ENCODE data around the gene BMP8B.

BMP8B gene

DNA sequence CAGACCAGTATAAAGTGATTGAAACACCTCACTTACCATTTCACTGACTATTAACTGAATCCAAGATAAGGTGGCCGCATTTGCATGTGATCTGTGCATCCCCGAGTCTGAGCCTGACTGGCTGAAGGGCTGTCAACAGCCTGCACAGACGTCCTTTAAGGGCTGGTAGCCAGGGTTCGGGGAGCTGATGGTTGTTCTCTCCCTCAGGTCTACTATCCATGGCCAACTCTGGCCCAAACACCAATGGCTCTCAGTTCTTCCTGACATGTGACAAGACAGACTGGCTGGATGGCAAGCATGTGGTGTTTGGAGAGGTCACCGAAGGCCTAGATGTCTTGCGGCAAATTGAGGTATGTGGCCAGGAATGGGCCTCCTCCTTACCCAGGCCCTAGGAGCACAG, 36.0 kb downstream of the BMP8B start:
- whole genome bisulfite sequencing (ENCODE audit: insufficient coverage), result 100% methylated on average over 4 of the region's 6 CpGs
- ChIA-PET POLR2A (no interaction called here), CTCF (interaction anchor here (0.9 to 1.0 kb wide), 2 partner anchors 13 to 51 kb away, joined by 3 to 4 read pairs; no protein-coding TSS in a partner anchor)
- H3K9me3 ChIP-seq (ENCODE audit: control extremely low read depth in 1 of 5, control insufficient read depth in 4 of 5, insufficient read depth in 2 of 5, low read depth in 1 of 5, low read length in 4 of 5), result no peaks in the 10 kb centered on the region
- H3K4me3 ChIP-seq (ENCODE audit: control insufficient read depth in 1 of 7, extremely low read depth in 1 of 7, insufficient read depth in 4 of 7, low read depth in 2 of 7, low read length in 6 of 7), result no peak overlapping the region
- peaks cover 0 to 19% (median 8%) of the 10 kb centered on the region in 4 experiments for H3K4me1 ChIP-seq (ENCODE audit: control extremely low read depth in 1 of 4, control insufficient read depth in 4 of 4, insufficient read depth in 4 of 4, low read length in 3 of 4)
- no peak overlapping the region for H3K27ac ChIP-seq (ENCODE audit: insufficient read depth in 1 of 2, low read depth in 1 of 2, low read length in 2 of 2, poor library complexity in 1 of 2, severe bottlenecking in 2 of 2)
- no peak for DNase-seq
- H3K36me3 ChIP-seq (ENCODE audit: control insufficient read depth in 4 of 4, insufficient read depth in 4 of 4, low read length in 3 of 4), result peaks cover 13 to 86% (median 68%) of the 10 kb centered on the region in 4 experiments
- H3K27me3 ChIP-seq (replicated peaks in 2 of 5; ENCODE audit: control insufficient read depth in 4 of 5, insufficient read depth in 5 of 5, low read length in 4 of 5), result no peaks in the 10 kb centered on the region

DNA sequence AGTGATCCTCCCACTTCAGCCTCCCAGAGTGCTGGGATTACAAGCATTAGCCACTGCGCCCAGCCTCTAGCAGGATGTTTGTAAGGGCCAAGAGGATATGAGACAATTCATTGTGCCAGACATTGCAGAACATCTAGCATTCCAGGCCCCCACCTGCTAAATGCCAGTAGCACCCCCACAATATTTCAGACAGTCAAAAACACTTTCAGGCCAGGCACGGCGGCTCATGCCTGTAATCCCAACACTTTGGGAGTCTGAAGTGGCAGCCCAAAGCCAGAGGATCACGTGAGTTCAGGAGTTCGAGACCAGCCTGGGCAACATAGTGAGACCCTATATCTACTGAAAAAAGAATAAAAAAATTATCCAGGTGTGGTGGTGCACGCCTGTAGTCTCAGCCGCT, 37.1 kb downstream of the BMP8B start:
- H3K27ac ChIP-seq (ENCODE audit: insufficient read depth in 1 of 2, low read depth in 1 of 2, low read length in 2 of 2, poor library complexity in 1 of 2, severe bottlenecking in 2 of 2), result no peak overlapping the region
- no peak overlapping the region for H3K4me3 ChIP-seq (ENCODE audit: control insufficient read depth in 1 of 7, extremely low read depth in 1 of 7, insufficient read depth in 4 of 7, low read depth in 2 of 7, low read length in 6 of 7)
- H3K27me3 ChIP-seq (replicated peaks in 2 of 5; ENCODE audit: control insufficient read depth in 4 of 5, insufficient read depth in 5 of 5, low read length in 4 of 5), result no peaks in the 10 kb centered on the region
- 97% methylated on average over 6 of the region's 7 CpGs for WGBS (ENCODE audit: insufficient coverage)
- peaks cover 14 to 95% (median 72%) of the 10 kb centered on the region in 4 experiments for H3K36me3 ChIP-seq (ENCODE audit: control insufficient read depth in 4 of 4, insufficient read depth in 4 of 4, low read length in 3 of 4)
- ChIA-PET POLR2A (no interaction called here), CTCF (interaction anchor here (0.9 kb wide), 1 partner anchor 12 kb away, joined by 4 read pairs; no protein-coding TSS in a partner anchor)
- DNase-seq, result no peak
- H3K4me1 ChIP-seq (ENCODE audit: control extremely low read depth in 1 of 4, control insufficient read depth in 4 of 4, insufficient read depth in 4 of 4, low read length in 3 of 4), result peaks cover 0 to 9% (median 3%) of the 10 kb centered on the region in 4 experiments
- no peaks in the 10 kb centered on the region for H3K9me3 ChIP-seq (ENCODE audit: control extremely low read depth in 1 of 5, control insufficient read depth in 4 of 5, insufficient read depth in 2 of 5, low read depth in 1 of 5, low read length in 4 of 5)

DNA sequence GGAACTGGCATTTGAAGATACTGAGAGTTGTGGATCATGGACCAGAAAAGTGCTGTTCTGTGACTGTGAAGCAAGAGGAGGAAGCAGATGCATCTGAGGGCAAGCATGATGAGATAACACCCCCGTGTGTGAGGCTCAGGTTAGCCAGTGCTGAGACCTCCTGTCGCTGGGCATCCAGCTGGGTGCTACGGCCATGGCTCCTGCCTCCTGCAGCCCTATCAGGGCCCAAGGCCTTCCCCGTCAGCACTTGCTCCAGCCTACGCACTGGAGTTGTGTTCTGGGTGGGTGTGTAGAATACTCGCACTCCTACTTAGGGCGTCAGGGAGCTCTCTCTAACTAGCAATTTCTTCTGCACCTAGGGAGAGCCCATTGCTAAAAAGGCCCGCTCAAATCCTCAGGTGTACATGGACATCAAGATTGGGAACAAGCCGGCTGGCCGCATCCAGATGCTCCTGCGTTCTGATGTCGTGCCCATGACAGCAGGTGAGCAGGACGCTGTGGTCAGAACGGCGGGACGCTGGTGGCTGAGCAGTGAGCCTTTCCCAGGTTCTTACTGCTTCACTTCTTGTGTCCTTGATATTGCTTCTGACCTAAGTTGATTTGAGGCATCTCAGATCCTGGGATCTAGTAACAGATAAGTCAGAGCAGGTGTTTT, 43.5 kb downstream of the BMP8B start:
- no peak for DNase-seq
- H3K36me3 ChIP-seq (ENCODE audit: control insufficient read depth in 4 of 4, insufficient read depth in 4 of 4, low read length in 3 of 4), result peaks cover 29 to 91% (median 71%) of the 10 kb centered on the region in 4 experiments
- 99% methylated on average over 15 of the region's 16 CpGs for WGBS (ENCODE audit: insufficient coverage)
- ChIA-PET POLR2A (no interaction called here), CTCF (no interaction called here)
- H3K4me3 ChIP-seq (ENCODE audit: control insufficient read depth in 1 of 7, extremely low read depth in 1 of 7, insufficient read depth in 4 of 7, low read depth in 2 of 7, low read length in 6 of 7), result no peak overlapping the region
- no peaks in the 10 kb centered on the region for H3K9me3 ChIP-seq (ENCODE audit: control extremely low read depth in 1 of 5, control insufficient read depth in 4 of 5, insufficient read depth in 2 of 5, low read depth in 1 of 5, low read length in 4 of 5)
- no peak overlapping the region for H3K27ac ChIP-seq (ENCODE audit: insufficient read depth in 1 of 2, low read depth in 1 of 2, low read length in 2 of 2, poor library complexity in 1 of 2, severe bottlenecking in 2 of 2)
- no peaks in the 10 kb centered on the region for H3K4me1 ChIP-seq (ENCODE audit: control extremely low read depth in 1 of 4, control insufficient read depth in 4 of 4, insufficient read depth in 4 of 4, low read length in 3 of 4)
- H3K27me3 ChIP-seq (replicated peaks in 2 of 5; ENCODE audit: control insufficient read depth in 4 of 5, insufficient read depth in 5 of 5, low read length in 4 of 5), result no peaks in the 10 kb centered on the region

DNA sequence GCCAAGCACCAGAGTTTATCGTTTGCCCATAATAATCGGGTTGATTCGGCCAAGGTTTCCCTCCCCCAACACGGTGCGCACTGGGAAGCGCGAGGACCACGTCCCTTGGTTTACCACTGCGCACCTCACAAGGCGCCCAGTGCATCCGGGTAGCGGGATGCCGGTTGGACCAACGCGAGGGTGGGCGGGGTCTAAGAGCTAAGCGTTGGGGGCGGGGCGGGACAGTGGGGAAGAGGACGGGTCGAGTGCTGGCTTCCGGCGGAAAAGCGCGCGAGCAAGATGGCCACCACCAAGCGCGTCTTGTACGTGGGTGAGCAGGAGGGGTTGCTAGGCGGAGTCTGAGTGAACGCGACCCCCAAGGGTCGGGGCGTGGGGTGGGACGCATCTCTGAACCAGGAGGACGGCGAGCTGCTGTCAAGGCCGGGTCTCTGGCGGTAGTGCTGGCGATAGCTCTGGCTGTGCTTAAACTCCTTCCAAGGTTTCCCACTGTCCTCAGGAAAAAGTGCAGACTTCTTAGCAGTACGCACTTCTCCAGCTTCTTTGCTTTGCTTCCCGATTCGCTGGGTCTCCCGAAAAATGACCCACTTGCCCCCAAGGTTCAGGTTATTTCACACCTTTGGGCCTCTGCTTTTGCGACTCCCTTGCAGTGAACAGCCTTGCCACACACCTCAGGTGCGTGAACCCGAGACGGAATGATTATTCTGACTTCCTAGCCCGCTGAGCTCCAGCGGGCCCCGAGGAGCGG, 49.9 kb downstream of the BMP8B start, which contains the start of gene PPIE:
TSS of gene PPIE (plus strand) at position 261 of the 745 bp plus-strand sequence. CDS start at position 280, 19 bp downstream.
- ChIA-PET POLR2A (no interaction called here), CTCF (interaction anchor here (0.7 to 1.5 kb wide), 5 partner anchors 9 to 61 kb away, joined by 3 to 4 read pairs (median 3); no protein-coding TSS in a partner anchor)
- 1% methylated on average over 52 of the region's 52 CpGs for WGBS (ENCODE audit: insufficient coverage)
- H3K27me3 ChIP-seq (replicated peaks in 2 of 5; ENCODE audit: control insufficient read depth in 4 of 5, insufficient read depth in 5 of 5, low read length in 4 of 5), result peaks cover 0 to 16% (median 7%) of the 10 kb centered on the region in 5 experiments
- H3K4me1 ChIP-seq (ENCODE audit: control extremely low read depth in 1 of 4, control insufficient read depth in 4 of 4, insufficient read depth in 4 of 4, low read length in 3 of 4), result peaks cover 5 to 15% (median 10%) of the 10 kb centered on the region in 4 experiments
- peak within 1 kb of the TSS; percentile 83 to 97 (median 94) for H3K4me3 ChIP-seq (ENCODE audit: control insufficient read depth in 1 of 7, extremely low read depth in 1 of 7, insufficient read depth in 4 of 7, low read depth in 2 of 7, low read length in 6 of 7)
- H3K27ac ChIP-seq (ENCODE audit: insufficient read depth in 1 of 2, low read depth in 1 of 2, low read length in 2 of 2, poor library complexity in 1 of 2, severe bottlenecking in 2 of 2), result peak within 1 kb of the TSS; percentile 62 to 87
- no peaks in the 10 kb centered on the region for H3K9me3 ChIP-seq (ENCODE audit: control extremely low read depth in 1 of 5, control insufficient read depth in 4 of 5, insufficient read depth in 2 of 5, low read depth in 1 of 5, low read length in 4 of 5)
- H3K36me3 ChIP-seq (ENCODE audit: control insufficient read depth in 4 of 4, insufficient read depth in 4 of 4, low read length in 3 of 4), result peaks cover 8 to 36% (median 24%) of the 10 kb centered on the region in 4 experiments
- DNase-seq, result peak; percentile 87 to 92 (median 91)

GRCh38 chr1:39737546-39738169, 51.0 kb downstream of the BMP8B start:
- ChIA-PET CTCF (interaction anchor here (1.0 to 1.5 kb wide), 4 partner anchors 10 to 62 kb away, joined by 3 to 4 read pairs (median 3); no protein-coding TSS in a partner anchor), POLR2A (no interaction called here)
- H3K4me1 ChIP-seq (ENCODE audit: control extremely low read depth in 1 of 4, control insufficient read depth in 4 of 4, insufficient read depth in 4 of 4, low read length in 3 of 4), result peaks cover 5 to 15% (median 10%) of the 10 kb centered on the region in 4 experiments
- peaks cover 6 to 25% (median 14%) of the 10 kb centered on the region in 4 experiments for H3K36me3 ChIP-seq (ENCODE audit: control insufficient read depth in 4 of 4, insufficient read depth in 4 of 4, low read length in 3 of 4)
- H3K9me3 ChIP-seq (ENCODE audit: control extremely low read depth in 1 of 5, control insufficient read depth in 4 of 5, insufficient read depth in 2 of 5, low read depth in 1 of 5, low read length in 4 of 5), result no peaks in the 10 kb centered on the region
- H3K27me3 ChIP-seq (replicated peaks in 2 of 5; ENCODE audit: control insufficient read depth in 4 of 5, insufficient read depth in 5 of 5, low read length in 4 of 5), result peaks cover 5 to 26% (median 15%) of the 10 kb centered on the region in 5 experiments
- 94% methylated on average over 2 of the region's 9 CpGs for WGBS (ENCODE audit: insufficient coverage)
- H3K27ac ChIP-seq (ENCODE audit: insufficient read depth in 1 of 2, low read depth in 1 of 2, low read length in 2 of 2, poor library complexity in 1 of 2, severe bottlenecking in 2 of 2), result no peak overlapping the region
- H3K4me3 ChIP-seq (ENCODE audit: control insufficient read depth in 1 of 7, extremely low read depth in 1 of 7, insufficient read depth in 4 of 7, low read depth in 2 of 7, low read length in 6 of 7), result no peak overlapping the region
- DNase-seq, result no peak

DNA sequence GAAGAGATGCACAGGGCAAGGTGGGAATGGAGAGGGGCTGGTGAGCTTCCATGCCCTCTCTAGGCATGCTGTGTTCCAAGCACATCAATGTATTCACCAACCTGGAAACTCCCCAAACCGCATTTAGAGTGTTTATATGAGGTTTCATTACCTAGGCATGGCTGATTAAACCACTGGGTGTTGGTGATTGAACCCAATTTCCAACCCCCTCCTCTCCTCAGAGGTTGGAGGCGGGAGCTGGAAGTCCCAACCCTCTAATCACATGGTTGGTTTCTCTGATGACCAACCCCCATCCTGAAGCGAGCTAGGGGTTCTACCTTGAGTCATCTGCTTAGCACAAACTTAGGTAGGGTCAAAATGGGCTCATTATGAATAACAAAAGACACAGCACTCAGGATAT, 52.9 kb downstream of the BMP8B start:
- ChIA-PET CTCF (interaction anchor here (0.6 kb wide), 1 partner anchor 9 kb away, joined by 3 read pairs; no protein-coding TSS in a partner anchor), POLR2A (interaction anchor here (0.5 kb wide), 1 partner anchor 521 kb away, joined by 4 read pairs; no protein-coding TSS in a partner anchor)
- DNase-seq, result no peak
- H3K4me3 ChIP-seq (ENCODE audit: control insufficient read depth in 1 of 7, extremely low read depth in 1 of 7, insufficient read depth in 4 of 7, low read depth in 2 of 7, low read length in 6 of 7), result no peak overlapping the region
- peaks cover 0 to 1% (median 0%) of the 10 kb centered on the region in 5 experiments for H3K9me3 ChIP-seq (ENCODE audit: control extremely low read depth in 1 of 5, control insufficient read depth in 4 of 5, insufficient read depth in 2 of 5, low read depth in 1 of 5, low read length in 4 of 5)
- H3K27ac ChIP-seq (ENCODE audit: insufficient read depth in 1 of 2, low read depth in 1 of 2, low read length in 2 of 2, poor library complexity in 1 of 2, severe bottlenecking in 2 of 2), result no peak overlapping the region
- H3K27me3 ChIP-seq (replicated peaks in 2 of 5; ENCODE audit: control insufficient read depth in 4 of 5, insufficient read depth in 5 of 5, low read length in 4 of 5), result peaks cover 5 to 40% (median 17%) of the 10 kb centered on the region in 5 experiments
- H3K4me1 ChIP-seq (ENCODE audit: control extremely low read depth in 1 of 4, control insufficient read depth in 4 of 4, insufficient read depth in 4 of 4, low read length in 3 of 4), result peaks cover 5 to 15% (median 10%) of the 10 kb centered on the region in 4 experiments
- 100% methylated on average over 1 of the region's 3 CpGs for WGBS (ENCODE audit: insufficient coverage)
- H3K36me3 ChIP-seq (ENCODE audit: control insufficient read depth in 4 of 4, insufficient read depth in 4 of 4, low read length in 3 of 4), result peaks cover 0 to 9% (median 3%) of the 10 kb centered on the region in 4 experiments

Measured in common myeloid progenitor, CD34-positive (primary cell).